SJCRH30 (cell line): ENCODE results near the gene TMEM272. TPM values are rescaled to one million over a fixed set of nuclear protein-coding genes. Genes with fewer than 3 reads are reported as not detected.
A peak's percentile ranks its signal among the peaks of the same experiment; 100 is the strongest.
"Not testable (repeated sequence)": the region's sequence is repeated elsewhere in the genome, so short reads cannot be mapped to it uniquely, and the experiment has no call there.

ENCODE experiments used
- DNase-seq, 2 experiments: peaks; one replicate each; pipeline ENCODE4 v3.0.0-alpha.2; 2015 to 2020
- H3K27ac ChIP-seq: fragments of 250-450 bp; sonication (Bioruptor Pico); 2 replicates; pipeline ENCODE4 v1.5.1; 2020; ENCODE audit warnings: mild to moderate bottlenecking, moderate library complexity
- H3K27me3 ChIP-seq: fragments of 250-450 bp; sonication (Bioruptor Pico); 2 replicates; pipeline ENCODE4 v1.5.1; 2020; ENCODE audit warnings: mild to moderate bottlenecking, moderate library complexity
- H3K36me3 ChIP-seq: fragments of 250-450 bp; sonication (Bioruptor Pico); 2 replicates; pipeline ENCODE4 v1.5.1; 2020; ENCODE audit warnings: mild to moderate bottlenecking, moderate library complexity
- H3K4me1 ChIP-seq: fragments of 250-450 bp; sonication (Bioruptor Pico); 2 replicates; pipeline ENCODE4 v1.5.1; 2020; ENCODE audit warnings: mild to moderate bottlenecking, moderate library complexity
- H3K4me3 ChIP-seq: fragments of 250-450 bp; sonication (Bioruptor Pico); 2 replicates; pipeline ENCODE4 v1.5.1; 2020; ENCODE audit warnings: mild to moderate bottlenecking, moderate library complexity
- H3K9me3 ChIP-seq: fragments of 250-450 bp; sonication (Bioruptor Pico); replicated peaks from 2 replicates; pipeline ENCODE4 v1.5.1; 2020; ENCODE audit warnings: mild to moderate bottlenecking, moderate library complexity
- total RNA-seq: library from RNA; depleted of rRNA; stranded (reverse); fragments of >200 nt; shearing (Covaris generic); gene quantifications from 2 replicates; pipeline ENCODE4 v1.2.3, GENCODE V29; 2014

The TMEM272 gene
- total RNA-seq, 1 experiment from 2014 or later: not detected

- Histone ChIP-seq H3K27me3 (no peaks in the 10 kb centered on the region), H3K36me3 (no peaks in the 10 kb centered on the region), H3K27ac (no peak overlapping the region), H3K4me1 (no peaks in the 10 kb centered on the region), H3K9me3 (no peaks in the 10 kb centered on the region), H3K4me3 (no peak overlapping the region)
- no peak for DNase-seq
These were observed 5.1 kb downstream of the TMEM272 start for GRCh38 chr13:51839711-51840540.

GRCh38 chr13:51838240-51838846 is 6.6 kb downstream of the TMEM272 start:
- no peak for DNase-seq
- Histone ChIP-seq H3K27ac (no peak overlapping the region), H3K36me3 (no peaks in the 10 kb centered on the region), H3K4me3 (no peak overlapping the region), H3K27me3 (no peaks in the 10 kb centered on the region), H3K9me3 (no peaks in the 10 kb centered on the region), H3K4me1 (no peaks in the 10 kb centered on the region)

GRCh38 chr13:51837016-51837415 is 8.0 kb downstream of the TMEM272 start:
- DNase-seq: no peak

GRCh38 chr13:51834581-51835171 is 10.3 kb downstream of the TMEM272 start:
- Histone ChIP-seq H3K4me3 (no peak overlapping the region), H3K27me3 (no peaks in the 10 kb centered on the region), H3K27ac (no peak overlapping the region), H3K9me3 (no peaks in the 10 kb centered on the region), H3K36me3 (no peaks in the 10 kb centered on the region), H3K4me1 (no peaks in the 10 kb centered on the region)
- peak; percentile 11 to 20 for DNase-seq

More at GRCh38 chr13:51837016-51837415, 8.0 kb downstream of the TMEM272 start:
- H3K27me3 ChIP-seq: no peaks in the 10 kb centered on the region
- no peak overlapping the region for H3K27ac ChIP-seq
- no peaks in the 10 kb centered on the region for H3K4me1 ChIP-seq
- H3K36me3 ChIP-seq: no peaks in the 10 kb centered on the region
- H3K4me3 ChIP-seq: no peak overlapping the region
- H3K9me3 ChIP-seq: no peaks in the 10 kb centered on the region

DNA sequence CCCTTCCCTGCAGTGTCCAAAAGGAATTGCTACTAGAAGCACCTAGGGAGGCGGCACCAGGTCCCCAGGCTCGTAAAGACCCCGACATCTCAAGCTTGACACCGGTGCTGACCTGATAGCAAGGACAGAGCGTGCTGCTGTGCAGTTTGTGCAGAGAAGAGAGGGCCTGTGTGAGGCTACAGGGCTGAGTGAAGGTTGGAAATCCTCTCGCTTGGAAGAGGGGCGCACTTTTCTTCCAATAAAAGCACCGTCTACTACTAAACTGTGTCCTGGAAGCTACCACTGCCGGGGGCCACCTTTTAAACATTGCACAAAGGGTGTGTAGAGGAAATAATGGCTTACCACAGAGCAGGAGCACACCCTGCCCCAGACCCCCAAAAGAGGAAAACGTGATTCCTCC is 11.0 kb downstream of the TMEM272 start:
- H3K9me3 ChIP-seq: no peaks in the 10 kb centered on the region
- no peaks in the 10 kb centered on the region for H3K27me3 ChIP-seq
- no peak overlapping the region for H3K4me3 ChIP-seq
- no peaks in the 10 kb centered on the region for H3K4me1 ChIP-seq
- no peak for DNase-seq
- H3K27ac ChIP-seq: no peak overlapping the region
- H3K36me3 ChIP-seq: no peaks in the 10 kb centered on the region

DNA sequence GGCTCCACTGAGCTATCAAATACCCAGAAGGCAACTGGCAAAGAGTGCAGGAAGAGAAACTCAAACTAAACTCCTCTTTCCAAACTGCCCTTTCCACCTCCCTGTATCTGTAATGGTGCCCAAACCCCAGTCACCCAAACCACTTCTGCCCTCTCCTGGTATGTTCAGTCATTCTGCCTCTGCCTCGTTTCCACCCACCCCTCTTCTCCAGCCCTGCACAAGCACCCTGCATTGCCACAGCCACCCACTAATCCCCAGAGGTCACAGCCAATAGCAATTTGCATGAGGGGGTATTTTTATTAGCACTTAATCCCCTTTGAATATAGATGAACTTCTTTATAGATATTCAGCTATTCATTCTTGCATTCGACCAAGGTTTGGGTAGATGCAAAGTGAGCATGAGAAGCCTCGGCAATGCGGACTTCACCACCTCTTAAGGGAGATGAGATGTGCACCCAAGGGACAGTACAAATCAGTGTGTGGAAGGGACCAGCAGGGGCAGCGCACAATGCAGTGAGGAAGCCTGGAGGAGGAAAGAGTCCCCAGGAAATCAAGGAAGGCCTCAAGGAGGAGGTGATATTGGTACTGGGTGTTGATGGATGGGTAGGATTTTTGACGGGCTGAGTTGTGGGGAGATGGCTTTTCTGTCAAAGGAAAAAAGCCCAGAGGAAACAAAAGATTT is 12.4 kb downstream of the TMEM272 start:
- peak; percentile 17 to 50 for DNase-seq
- Histone ChIP-seq H3K4me3 (no peak overlapping the region), H3K4me1 (no peaks in the 10 kb centered on the region), H3K9me3 (no peaks in the 10 kb centered on the region), H3K27ac (no peak overlapping the region), H3K36me3 (no peaks in the 10 kb centered on the region), H3K27me3 (no peaks in the 10 kb centered on the region)

DNA sequence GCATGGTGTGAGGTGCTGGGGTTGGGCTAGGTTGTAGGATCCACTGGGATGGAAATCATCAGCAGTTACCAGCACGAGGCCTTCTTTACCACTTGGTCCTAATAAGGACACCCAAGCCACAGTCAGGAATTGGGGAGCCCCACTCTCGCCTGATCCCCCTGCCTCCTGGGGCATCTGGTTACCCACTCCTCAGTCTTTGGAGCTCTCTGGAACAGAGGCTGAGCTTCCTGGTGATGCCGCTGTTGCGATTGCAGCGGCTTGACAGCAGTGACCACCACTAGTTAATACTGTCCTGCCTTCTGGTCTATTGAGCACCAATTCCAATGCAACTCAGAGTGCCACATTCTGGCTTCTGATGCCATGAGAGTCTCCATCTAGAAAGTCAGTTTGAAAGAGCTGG is 13.5 kb downstream of the TMEM272 start:
- Histone ChIP-seq H3K27ac (no peak overlapping the region), H3K9me3 (no peaks in the 10 kb centered on the region), H3K36me3 (no peaks in the 10 kb centered on the region), H3K4me3 (no peak overlapping the region), H3K27me3 (no peaks in the 10 kb centered on the region), H3K4me1 (no peaks in the 10 kb centered on the region)
- DNase-seq: no peak

DNA sequence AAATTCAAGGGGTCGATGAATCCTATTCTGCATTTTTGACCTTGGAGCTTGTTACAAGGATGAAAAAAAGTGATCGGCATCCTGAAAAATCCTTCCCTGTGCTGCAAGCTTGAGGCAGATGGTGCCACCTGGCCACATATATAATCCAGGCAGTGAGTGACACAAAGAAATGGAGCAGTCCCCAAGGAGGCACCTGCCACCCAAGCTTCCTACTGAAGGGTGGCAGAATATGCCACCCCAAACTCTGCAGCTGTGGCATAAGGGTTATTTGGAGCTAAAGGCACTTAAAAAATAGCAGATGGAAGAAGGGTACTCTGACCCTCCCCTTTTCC is 15.4 kb downstream of the TMEM272 start:
- Histone ChIP-seq H3K27me3 (no peaks in the 10 kb centered on the region), H3K4me3 (no peak overlapping the region), H3K4me1 (no peaks in the 10 kb centered on the region), H3K9me3 (no peaks in the 10 kb centered on the region), H3K36me3 (no peaks in the 10 kb centered on the region), H3K27ac (no peak overlapping the region)
- no peak for DNase-seq

- H3K27ac ChIP-seq: no peak overlapping the region
- DNase-seq: no peak
- no peak overlapping the region for H3K4me3 ChIP-seq
- no peaks in the 10 kb centered on the region for H3K36me3 ChIP-seq
- H3K27me3 ChIP-seq: no peaks in the 10 kb centered on the region
- no peaks in the 10 kb centered on the region for H3K9me3 ChIP-seq
- H3K4me1 ChIP-seq: no peaks in the 10 kb centered on the region
These were observed 16.0 kb downstream of the TMEM272 start for GRCh38 chr13:51828730-51829567.

DNA sequence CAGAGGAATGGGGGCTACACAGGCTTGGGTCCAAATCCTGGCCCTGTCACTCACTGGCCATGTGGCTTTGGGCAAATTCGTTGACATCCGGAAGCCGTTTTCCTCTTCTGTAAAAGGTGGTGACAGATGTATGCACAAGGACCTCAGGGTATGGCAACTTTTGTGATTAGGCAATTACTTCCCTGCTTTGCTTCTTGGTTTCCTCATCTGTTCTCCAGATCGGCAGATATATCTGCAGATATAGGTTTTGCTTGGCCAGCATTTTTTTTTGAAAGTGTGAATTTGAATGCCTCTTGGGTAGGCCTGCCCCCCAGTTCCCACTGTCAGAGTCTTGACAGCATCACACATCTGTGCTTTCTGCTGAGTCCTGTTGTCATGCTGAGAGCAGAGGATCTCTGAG is 17.7 kb downstream of the TMEM272 start:
- no peaks in the 10 kb centered on the region for H3K36me3 ChIP-seq
- H3K27me3 ChIP-seq: no peaks in the 10 kb centered on the region
- DNase-seq: no peak
- H3K9me3 ChIP-seq: no peaks in the 10 kb centered on the region
- H3K4me3 ChIP-seq: no peak overlapping the region
- no peaks in the 10 kb centered on the region for H3K4me1 ChIP-seq
- no peak overlapping the region for H3K27ac ChIP-seq

DNA sequence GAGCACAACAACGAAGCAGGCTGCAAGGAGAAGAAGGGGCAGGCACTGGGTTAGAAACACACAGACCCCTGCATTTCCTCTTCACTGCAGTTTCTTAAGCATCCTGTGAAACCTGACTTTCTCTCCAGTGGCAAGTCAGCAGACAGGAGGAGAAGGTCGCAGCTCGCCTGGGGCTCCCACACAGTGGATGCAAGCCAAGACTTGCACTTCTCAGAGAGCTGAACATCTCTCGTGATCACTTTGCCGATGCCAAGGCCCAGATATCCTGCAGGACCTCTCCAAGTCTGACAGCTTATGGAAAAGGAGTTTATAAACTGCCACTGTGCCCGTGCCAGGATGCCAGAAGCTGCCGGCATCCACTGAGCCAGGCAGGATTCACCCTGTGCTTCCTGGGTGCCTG is 18.4 kb downstream of the TMEM272 start:
- no peak overlapping the region for H3K27ac ChIP-seq
- no peaks in the 10 kb centered on the region for H3K9me3 ChIP-seq
- H3K4me3 ChIP-seq: no peak overlapping the region
- no peaks in the 10 kb centered on the region for H3K27me3 ChIP-seq
- no peaks in the 10 kb centered on the region for H3K36me3 ChIP-seq
- no peak for DNase-seq
- no peaks in the 10 kb centered on the region for H3K4me1 ChIP-seq

DNA sequence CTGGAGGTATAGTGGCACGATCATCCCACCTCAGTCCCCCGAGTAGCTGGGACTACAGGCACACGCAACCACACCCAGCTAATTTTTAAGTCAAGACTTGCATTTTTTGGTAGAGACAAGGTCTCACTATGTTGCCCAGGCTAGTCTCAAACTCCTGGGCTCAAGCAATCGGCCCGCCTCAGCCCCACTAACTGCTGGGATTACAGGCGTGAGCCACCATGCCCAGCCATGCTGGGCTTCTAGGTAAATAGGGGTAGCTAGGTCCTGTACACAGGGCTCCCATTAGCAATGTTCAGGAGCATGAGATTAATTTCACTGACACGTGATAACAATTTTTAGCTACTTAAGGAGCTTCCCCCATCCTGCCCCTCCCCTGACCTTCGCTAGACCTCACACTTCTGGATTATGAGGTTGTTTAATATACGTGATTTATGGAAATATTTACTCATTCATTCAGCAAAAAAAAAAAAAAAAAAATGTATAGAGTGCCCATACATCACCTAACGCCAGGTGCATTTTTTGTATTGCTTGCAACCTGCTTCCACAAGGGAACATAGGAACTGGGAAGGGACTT is 19.2 kb downstream of the TMEM272 start:
- Histone ChIP-seq H3K4me1 (no peaks in the 10 kb centered on the region), H3K27ac (no peak overlapping the region), H3K36me3 (no peaks in the 10 kb centered on the region), H3K27me3 (no peaks in the 10 kb centered on the region), H3K9me3 (no peaks in the 10 kb centered on the region), H3K4me3 (no peak overlapping the region)
- DNase-seq: no peak

GRCh38 chr13:51825165-51825592 is 19.8 kb downstream of the TMEM272 start:
- no peak for DNase-seq
- Histone ChIP-seq H3K4me1 (no peaks in the 10 kb centered on the region), H3K36me3 (no peaks in the 10 kb centered on the region), H3K27me3 (no peaks in the 10 kb centered on the region), H3K27ac (no peak overlapping the region), H3K9me3 (no peaks in the 10 kb centered on the region), H3K4me3 (no peak overlapping the region)

DNA sequence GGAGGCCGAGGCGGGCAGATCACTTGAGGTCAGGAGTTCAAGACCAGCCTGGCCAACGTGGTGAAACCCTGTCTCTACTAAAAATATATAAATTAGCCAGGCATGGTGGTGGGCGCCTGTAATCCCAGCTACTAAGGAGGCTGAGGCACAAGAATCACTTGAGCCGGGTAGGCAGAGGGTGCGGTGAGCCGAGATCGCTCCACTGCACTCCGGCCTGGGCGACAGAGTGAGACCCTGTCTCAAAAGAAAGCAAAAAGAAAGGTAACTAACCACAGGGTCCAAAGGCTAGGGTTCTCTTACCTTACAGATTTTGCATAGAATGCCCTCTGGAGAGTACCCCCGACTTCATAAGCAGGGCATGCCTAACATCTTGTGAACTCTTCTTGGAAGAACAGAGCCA is 20.3 kb downstream of the TMEM272 start:
- not testable (repeated sequence) for H3K27me3 ChIP-seq, H3K9me3 ChIP-seq, H3K27ac ChIP-seq

More for the DNA sequence above, 20.3 kb downstream of the TMEM272 start:
- not testable (repeated sequence) for H3K4me3 ChIP-seq, H3K36me3 ChIP-seq, DNase-seq, H3K4me1 ChIP-seq
